Cardiac muscle cell (in vitro differentiated cells and primary cell): Measurements from ENCODE around the gene MEF2B. TPM values are rescaled to one million over a fixed set of nuclear protein-coding genes. Genes with fewer than 3 reads are reported as not detected.

Experiments
- polyA plus RNA-seq: library from polyadenylated mRNA; unstranded; fragments of >200 nt; fragmentation: Nextera tagmentation; extraction: Ambion mirVana; gene quantifications from 2 replicates; pipeline ENCODE4 v1.2.1, GENCODE V29; 2016
- total RNA-seq: library from RNA; depleted of rRNA; stranded (reverse); fragments of >200 nt; gene quantifications from 2 replicates; pipeline ENCODE4 v1.2.3, GENCODE V29; 2016

MEF2B gene
- total and polyA plus RNA-seq, 2 experiments from 2014 or later: 1.2 TPM; not detected in 1

Other genes with a start within 250 kb of the MEF2B start
- gene HOMER3, start 229.0 kb downstream of the MEF2B start, total RNA-seq: 55.8 and 62.7 TPM in 2 replicates
- 47.0 and 49.0 TPM in 2 replicates for gene HOMER3, start 229.0 kb downstream of the MEF2B start, polyA plus RNA-seq
- gene SUGP2, start 136.7 kb downstream of the MEF2B start, total RNA-seq: 90.1 and 126 TPM in 2 replicates
- 120 and 145 TPM in 2 replicates for gene SUGP2, start 136.7 kb downstream of the MEF2B start, polyA plus RNA-seq
- gene ARMC6, start 136.7 kb downstream of the MEF2B start, total RNA-seq: 34.6 and 42.2 TPM in 2 replicates
- gene ARMC6, start 136.7 kb downstream of the MEF2B start, polyA plus RNA-seq: 22.7 and 31.0 TPM in 2 replicates
- 22.4 and 30.4 TPM in 2 replicates for gene SLC25A42, start 106.3 kb downstream of the MEF2B start, total RNA-seq
- gene SLC25A42, start 106.3 kb downstream of the MEF2B start, polyA plus RNA-seq: 28.7 and 31.3 TPM in 2 replicates
- 83.9 and 136 TPM in 2 replicates for gene TMEM161A, start 31.8 kb downstream of the MEF2B start, total RNA-seq
- gene TMEM161A, start 31.8 kb downstream of the MEF2B start, polyA plus RNA-seq: 121 and 157 TPM in 2 replicates
- gene BORCS8, start 21.9 kb upstream of the MEF2B start, total RNA-seq: 24.7 and 28.7 TPM in 2 replicates
- gene BORCS8, start 21.9 kb upstream of the MEF2B start, polyA plus RNA-seq: 29.1 and 38.0 TPM in 2 replicates
- gene RFXANK, start 22.0 kb upstream of the MEF2B start, total RNA-seq: 88.8 and 117 TPM in 2 replicates
- gene RFXANK, start 22.0 kb upstream of the MEF2B start, polyA plus RNA-seq: 130 and 156 TPM in 2 replicates
- gene NR2C2AP, start 33.2 kb upstream of the MEF2B start, total RNA-seq: 5.1 and 6.4 TPM in 2 replicates
- 7.8 and 10.0 TPM in 2 replicates for gene NR2C2AP, start 33.2 kb upstream of the MEF2B start, polyA plus RNA-seq
- gene NCAN, start 41.7 kb upstream of the MEF2B start, total RNA-seq: 0.36 and 0.42 TPM in 2 replicates
- 0.45 TPM in 1 of 2 replicates, not detected in the other for gene NCAN, start 41.7 kb upstream of the MEF2B start, polyA plus RNA-seq
- gene TM6SF2, start 103.0 kb upstream of the MEF2B start, total RNA-seq: 4.9 and 9.6 TPM in 2 replicates
- 12.1 and 13.5 TPM in 2 replicates for gene TM6SF2, start 103.0 kb upstream of the MEF2B start, polyA plus RNA-seq
- 74.5 and 76.0 TPM in 2 replicates for gene SUGP1, start 150.2 kb upstream of the MEF2B start, total RNA-seq
- gene SUGP1, start 150.2 kb upstream of the MEF2B start, polyA plus RNA-seq: 73.7 and 84.6 TPM in 2 replicates
- 46.0 and 78.5 TPM in 2 replicates for gene MAU2, start 150.6 kb upstream of the MEF2B start, total RNA-seq
- gene MAU2, start 150.6 kb upstream of the MEF2B start, polyA plus RNA-seq: 43.6 and 53.9 TPM in 2 replicates
- gene GATAD2A, start 235.4 kb upstream of the MEF2B start, total RNA-seq: 72.9 and 98.3 TPM in 2 replicates
- gene GATAD2A, start 235.4 kb upstream of the MEF2B start, polyA plus RNA-seq: 32.3 and 39.4 TPM in 2 replicates